Esophagus muscularis mucosa (tissue), 4 donors: Measurements from ENCODE around the gene ARMC10.

Experiments
- CTCF ChIP-seq, 3 experiments: fragments of 200-600 bp in 2 of 3; fragments of 450-650 bp in 1 of 3; sonication (generic) in 2 of 3; IDR thresholded peaks; one replicate each; pipeline ENCODE4 v1.5.1; 2017 to 2019; ENCODE audit warnings: antibody characterized with exemption in 3 of 3, mild to moderate bottlenecking in 2 of 3, moderate library complexity in 1 of 3
- EP300 ChIP-seq: sonication (generic); formaldehyde crosslinking; IDR thresholded peaks from one replicate; pipeline ENCODE4 v1.6.1; 2017; ENCODE audit warnings: antibody characterized with exemption
- POLR2A ChIP-seq: fragments of 450-650 bp; IDR thresholded peaks from one replicate; pipeline ENCODE4 v1.6.1; 2017; ENCODE audit warnings: antibody characterized with exemption, moderate library complexity, mild to moderate bottlenecking, low read depth
- POLR2AphosphoS5 ChIP-seq, 2 donors: sonication (generic); formaldehyde crosslinking; IDR thresholded peaks; one replicate each; pipeline ENCODE4 v1.6.1; 2017; ENCODE audit warnings: antibody characterized with exemption in 2 of 2

GRCh38 chr7:103143868-103144267 is 68.9 kb downstream of the ARMC10 start:
- TF ChIP-seq POLR2A (no peak), POLR2AphosphoS5 (IDR thresholded peaks at IDR 0.05) (no peak), CTCF (IDR thresholded peaks at IDR 0.05) (no peak), EP300 (no peak)
